Measurements from ENCODE around the gene GLT8D2.
"Not testable (repeated sequence)": the region's sequence is repeated elsewhere in the genome, so short reads cannot be mapped to it uniquely, and the experiment has no call there.

- not testable (repeated sequence) for TF ChIP-seq CTCF (IDR thresholded peaks at IDR 0.05 in 4 of 5, conservative IDR thresholded peaks at IDR 0.05 in 1 of 5); POLR2A (IDR thresholded peaks at IDR 0.05)
Measured at GRCh38 chr12:104039769-104040168, 10.2 kb downstream of the GLT8D2 start.
